Stimulated activated CD4-positive, alpha-beta T cell treated with anti-CD3 and anti-CD28 coated beads, TNF-alpha, amount 100 ng/mL, for 1 hour (primary cell): ENCODE results near the gene TMEM35B.
"Not testable (repeated sequence)": the region's sequence is repeated elsewhere in the genome, so short reads cannot be mapped to it uniquely, and the experiment has no call there.

Experiments used
- DNase-seq, 3 donors: peaks; one replicate each; pipeline ENCODE4 v3.0.0-alpha.2; 2020; ENCODE audit warnings: low read depth in 3 of 3, low spot score in 1 of 3

Gene TMEM35B

DNA sequence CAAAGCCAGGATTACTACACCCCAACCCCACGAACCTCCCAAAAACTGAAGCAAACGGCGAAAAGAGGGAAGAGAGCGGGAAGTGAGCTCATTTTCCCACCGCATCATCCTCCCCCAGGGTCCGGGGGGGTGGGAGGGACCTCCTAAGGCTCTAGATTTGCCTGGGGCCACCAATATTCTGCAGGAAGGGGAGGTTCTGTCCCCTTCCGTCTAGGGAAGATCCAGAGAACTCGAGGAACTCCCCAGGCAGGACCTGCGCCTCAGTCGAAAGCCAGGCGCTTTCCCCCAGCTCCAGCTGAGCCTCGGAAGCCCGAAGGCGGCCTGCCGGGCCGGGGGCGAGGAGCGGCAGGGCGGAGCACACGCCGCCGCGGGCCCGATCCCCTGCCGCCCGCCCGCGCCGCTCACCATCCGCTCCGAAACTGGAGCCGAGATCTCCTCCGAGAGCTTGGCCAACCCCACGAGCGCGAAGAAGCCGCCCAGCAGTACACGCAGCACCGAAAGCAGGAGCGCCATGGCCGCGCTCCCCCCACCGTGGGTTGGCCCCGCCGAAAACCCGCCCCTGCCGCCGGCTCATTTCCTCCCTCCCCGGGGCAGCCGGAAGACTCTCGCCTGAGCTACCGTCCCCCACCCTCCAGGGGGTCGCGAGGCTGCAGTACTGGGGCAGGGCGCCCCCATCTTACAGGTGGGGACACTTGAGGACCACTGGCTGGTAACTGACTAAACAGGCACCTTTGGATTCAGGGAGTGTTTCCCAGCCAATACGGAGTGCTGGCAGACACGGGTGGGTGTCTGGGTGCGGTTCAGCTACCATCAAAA lies at the start of gene TMEM35B:
TMEM35B (minus strand) TSS at position 555 of the 816 bp plus-strand sequence; CDS start at position 513, 42 bp downstream.
- peak; percentile 35 to 72 (median 55) for DNase-seq

DNA sequence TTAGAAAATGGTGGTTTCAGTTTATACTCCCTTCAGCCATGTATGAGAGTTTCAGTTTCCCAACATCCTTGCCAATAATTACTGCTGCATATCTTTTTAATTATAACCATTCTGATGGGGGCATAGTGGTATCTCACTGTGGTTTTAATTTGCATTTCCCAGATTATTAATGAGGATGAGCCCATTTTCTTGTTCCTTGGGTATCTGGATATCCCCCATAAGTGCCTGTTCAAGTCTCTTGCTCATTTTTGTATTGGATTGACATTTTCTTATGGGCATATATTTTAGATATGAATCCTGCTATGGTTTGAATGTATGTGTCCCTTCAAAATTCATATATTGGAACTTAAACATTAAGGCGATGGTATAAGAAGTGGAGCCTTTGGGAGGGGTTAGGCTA lies 48.2 kb upstream of the TMEM35B start:
- no peak for DNase-seq

DNA sequence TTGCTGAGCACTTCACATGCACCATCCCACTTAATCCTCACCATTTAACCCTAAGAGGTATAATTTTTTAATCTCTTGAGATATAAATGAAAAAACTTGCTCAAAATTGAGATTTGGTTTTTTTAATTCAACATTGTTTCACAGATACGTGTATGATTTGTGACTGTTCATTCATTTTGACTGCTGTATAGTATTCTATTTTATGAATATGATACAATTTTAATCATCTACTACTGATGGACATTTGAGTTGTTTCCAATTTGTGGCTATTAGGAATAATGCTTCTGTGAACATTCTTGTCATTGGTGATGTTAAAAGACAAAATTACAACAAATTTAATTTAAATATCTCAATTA lies 47.2 kb upstream of the TMEM35B start:
- DNase-seq: no peak

DNA sequence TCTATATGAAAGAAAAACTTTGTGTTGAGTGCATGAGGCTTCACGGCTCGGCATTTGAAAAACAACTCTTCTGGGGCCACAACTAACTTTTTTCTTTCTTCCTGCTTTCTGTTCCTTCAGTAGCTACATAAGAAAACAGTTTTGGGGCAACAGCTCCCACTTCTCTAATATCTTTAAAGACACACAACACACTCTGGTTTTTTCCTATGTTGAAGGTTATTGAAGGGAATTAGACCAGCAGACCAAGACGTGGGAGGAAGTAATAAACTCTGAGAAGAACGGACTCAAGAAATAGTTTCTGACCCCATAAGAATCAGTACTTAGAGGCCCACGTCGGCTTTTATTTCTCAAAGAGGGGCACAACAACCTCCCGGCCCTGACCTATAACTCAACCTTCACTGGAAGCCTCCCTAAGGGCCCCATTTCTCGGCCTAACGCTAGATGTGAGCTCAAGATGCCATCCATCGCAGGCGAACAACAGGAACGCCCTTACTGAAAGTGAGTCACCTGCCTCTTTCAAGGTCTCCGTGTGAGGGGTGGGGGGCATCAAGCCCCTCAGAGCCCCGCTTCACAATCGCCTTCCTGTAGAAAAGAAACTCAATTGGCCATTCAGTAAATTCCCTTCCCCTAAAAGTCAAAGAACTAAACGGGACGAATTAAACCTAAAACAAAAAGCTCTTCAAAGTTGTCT lies 45.8 kb upstream of the TMEM35B start:
- DNase-seq: peak in 2 of 3 donors; percentile 3 to 12

DNA sequence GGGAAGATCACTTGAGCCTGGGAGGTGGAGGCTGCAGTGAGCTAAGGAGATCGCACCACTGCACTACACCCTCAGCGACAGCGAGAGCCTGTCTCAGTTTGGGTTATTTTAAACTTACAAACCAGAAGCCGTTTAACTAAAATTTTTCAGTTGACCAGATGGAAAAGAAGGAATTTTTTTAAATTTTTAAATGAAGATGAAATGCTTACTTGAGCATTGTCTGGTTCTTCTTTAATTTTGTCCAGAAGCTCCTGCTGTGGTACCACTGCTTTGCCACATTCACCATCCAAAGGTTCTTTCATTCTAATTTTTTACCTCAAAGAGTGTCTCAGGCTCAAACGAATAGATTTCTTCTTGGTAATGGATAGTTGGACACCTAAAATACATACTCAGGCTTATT lies 45.2 kb upstream of the TMEM35B start:
- no peak for DNase-seq

DNA sequence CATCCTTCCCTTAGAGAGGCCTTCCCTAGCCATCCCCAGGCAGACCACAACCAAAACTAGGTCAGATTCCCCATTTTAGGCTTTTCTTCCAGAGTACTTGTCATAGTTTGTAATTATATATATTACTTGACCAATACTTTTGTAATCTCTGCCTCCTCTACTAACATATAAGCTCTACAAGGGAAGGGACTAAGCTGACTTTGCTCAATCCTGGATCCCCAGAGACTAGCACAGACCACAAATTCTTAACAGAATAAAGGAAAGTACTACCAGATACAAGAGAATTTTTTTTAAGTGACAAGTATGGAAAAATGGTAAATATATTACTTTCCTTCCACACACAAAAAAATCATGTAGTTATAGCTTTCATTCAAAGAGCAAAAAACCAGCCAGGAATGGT lies 44.6 kb upstream of the TMEM35B start:
- DNase-seq: no peak

DNA sequence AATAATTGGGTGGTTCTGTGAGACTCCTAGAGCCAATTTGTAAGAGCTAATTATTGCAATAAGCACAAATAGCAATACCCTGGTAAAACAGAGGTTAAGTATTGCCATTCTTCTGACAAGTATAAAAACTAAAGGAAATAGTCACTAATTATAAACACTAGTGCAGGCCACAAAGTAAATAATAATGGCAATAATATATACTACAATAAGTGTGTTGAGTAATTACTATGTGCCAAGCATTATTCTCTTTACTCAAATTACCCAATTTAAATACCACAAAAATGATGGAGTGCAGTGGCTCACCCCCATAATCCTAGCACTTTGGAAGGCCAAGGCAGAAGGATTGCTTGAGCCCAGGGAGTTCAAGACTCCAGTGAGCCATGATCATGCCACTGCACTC lies 31.3 kb upstream of the TMEM35B start:
- DNase-seq: no peak

DNA sequence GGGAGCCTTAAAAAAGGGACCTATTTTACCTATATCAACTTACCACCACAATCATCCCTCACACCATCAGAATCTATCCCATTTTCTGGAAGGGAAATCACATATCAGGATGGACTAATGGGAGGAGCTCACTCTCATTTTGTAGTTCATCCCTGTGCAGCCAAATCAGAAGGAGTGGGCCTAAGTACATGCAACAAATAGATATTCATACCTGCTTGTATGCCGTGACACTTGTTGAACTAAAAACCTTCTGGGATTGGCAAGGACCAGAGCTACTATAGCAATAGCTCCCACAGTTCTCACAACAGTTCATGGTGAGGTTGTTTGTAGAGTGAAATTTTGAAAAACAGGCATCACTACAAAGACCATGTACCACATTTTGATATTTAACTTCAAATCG lies 29.3 kb upstream of the TMEM35B start:
- no peak for DNase-seq

DNA sequence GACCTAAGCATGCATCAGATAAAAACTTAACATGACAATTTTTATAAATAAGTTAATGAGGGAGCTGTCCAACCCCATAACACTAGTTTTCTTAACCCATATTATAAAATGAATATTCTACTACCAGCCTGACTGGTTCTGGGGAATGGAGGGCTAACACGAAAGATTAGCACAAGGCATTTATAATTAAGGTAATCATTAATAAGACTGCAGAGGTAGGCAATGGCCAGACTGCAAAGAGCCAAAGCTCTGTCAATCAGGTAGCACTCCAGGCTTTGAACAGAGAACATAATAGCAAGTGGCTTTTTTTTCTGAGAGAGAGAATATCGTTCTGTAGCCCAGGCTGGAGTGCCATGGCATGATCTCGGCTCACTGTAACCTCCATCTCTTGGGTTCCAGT lies 20.6 kb upstream of the TMEM35B start:
- no peak for DNase-seq

DNA sequence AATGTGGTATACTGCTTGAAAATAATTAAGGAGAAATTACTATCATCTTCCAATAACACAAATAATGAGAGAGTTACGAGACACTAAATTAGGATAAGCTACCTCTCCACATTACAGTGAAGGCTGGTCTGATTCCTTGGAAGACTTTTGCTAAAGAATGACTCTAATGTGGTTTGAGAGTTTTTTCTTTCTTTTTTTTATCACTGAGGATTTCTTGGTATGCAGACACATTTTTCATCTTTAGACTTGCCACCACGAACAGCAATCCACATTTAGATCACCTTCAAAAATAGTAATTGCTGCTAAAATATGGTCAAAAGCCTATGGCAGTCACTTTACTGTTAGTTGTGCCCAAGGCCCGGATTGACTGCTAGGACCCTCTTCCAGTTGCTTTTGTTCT lies 16.6 kb upstream of the TMEM35B start:
- DNase-seq: no peak

DNA sequence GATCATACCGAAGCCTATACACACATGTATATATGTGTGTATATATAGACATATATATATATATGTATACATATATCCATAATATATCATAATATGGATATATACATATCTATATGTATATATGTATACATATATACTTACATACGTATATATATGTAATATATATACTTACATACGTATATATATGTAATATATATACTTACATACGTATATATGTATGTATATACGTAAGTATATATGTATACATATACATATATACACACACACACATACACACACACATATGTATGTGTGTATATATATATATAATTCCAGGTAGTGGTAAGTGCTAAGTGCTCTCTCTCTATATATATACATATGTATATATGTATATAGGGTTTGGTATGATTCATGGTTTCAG lies 9.7 kb upstream of the TMEM35B start:
- no peak for DNase-seq

DNA sequence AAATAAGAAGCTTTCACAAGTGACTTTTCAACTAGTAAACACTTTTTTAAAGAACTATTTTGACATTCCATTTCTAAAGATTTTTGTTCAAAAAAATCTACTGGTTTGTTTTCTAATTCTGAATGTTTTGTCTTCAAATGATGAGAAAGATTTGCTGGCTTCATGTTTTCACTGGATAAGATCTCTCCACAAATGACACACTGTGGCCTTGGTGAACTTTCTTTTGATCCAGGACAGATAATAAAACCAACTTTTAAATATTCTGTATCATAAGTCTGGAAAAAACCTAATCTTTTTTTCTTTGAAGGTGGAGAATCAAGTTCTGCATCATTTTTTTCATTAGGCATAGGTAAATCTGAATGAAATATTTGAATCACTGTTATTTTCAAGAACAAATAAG lies 3.4 kb upstream of the TMEM35B start:
- DNase-seq: no peak

DNA sequence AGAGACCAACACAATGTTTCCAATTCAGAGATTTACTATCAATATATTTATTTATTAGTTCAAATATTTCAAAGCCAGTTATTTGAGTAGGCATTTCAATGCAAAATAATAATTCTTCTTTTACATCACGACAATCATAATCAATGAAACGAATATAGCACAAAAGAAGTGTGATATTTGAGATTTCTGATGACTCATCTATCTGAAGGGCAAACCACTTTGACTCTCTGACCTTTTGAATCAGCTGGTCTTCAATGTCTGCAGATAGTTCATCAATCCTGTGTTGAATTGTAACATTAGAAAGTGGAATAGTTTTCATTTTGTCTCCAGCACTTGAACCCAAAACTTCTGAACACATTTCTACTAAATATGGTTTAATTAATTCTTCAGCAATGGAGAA lies 3.0 kb upstream of the TMEM35B start:
- DNase-seq: no peak

DNA sequence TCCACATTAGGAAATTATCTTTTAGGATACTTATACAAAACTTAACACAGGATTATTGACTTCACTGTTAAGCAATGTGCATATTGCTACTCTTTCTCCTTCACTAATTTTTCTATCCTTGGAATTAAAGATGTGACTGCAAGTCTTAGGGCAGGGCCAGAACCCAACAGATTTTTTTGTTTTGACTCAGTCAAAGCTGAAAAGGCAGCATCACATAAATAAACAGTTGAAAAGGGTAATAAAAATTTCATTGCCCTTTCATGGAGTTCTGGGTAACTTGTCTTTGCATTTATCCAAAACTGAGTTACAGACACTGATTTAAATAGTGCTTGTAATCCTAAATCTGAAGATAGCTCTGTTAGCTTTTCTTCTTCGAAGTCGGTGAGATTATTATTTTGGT lies 1.9 kb upstream of the TMEM35B start:
- DNase-seq: no peak

DNA sequence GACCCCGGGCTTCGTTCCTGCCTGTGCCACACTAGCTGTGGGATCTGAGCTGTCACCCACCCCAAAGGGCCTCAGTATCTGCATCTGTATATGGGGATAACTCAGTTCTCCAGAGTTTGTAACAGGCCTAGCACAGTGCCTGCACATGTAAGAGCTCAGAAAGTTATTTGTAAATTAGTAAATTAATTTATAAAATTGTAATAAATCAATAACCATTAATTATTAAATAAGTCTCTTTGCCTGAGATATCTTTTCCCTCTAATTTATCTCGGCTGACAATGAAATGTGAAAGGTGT lies 410 bp upstream of the TMEM35B start:
- not testable (repeated sequence) for DNase-seq

DNA sequence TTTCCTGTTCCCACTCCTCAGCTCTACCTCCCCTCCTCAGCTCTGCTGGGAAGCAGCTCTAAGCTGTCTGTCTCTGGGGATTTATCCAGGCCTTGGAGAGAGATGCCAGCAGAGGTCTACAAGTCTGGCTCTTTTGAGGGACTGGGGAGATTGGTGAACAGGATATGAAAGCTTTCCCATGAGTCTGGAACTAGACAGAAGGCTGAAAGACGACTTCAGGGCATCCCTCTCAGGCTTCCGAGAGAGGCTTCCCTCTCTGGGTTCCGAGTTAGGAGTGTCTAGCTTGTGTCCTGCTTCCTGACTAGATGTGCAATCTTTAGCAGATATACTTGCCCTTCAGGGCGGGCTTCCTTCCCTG lies 733 bp downstream of the TMEM35B start:
- no peak for DNase-seq

DNA sequence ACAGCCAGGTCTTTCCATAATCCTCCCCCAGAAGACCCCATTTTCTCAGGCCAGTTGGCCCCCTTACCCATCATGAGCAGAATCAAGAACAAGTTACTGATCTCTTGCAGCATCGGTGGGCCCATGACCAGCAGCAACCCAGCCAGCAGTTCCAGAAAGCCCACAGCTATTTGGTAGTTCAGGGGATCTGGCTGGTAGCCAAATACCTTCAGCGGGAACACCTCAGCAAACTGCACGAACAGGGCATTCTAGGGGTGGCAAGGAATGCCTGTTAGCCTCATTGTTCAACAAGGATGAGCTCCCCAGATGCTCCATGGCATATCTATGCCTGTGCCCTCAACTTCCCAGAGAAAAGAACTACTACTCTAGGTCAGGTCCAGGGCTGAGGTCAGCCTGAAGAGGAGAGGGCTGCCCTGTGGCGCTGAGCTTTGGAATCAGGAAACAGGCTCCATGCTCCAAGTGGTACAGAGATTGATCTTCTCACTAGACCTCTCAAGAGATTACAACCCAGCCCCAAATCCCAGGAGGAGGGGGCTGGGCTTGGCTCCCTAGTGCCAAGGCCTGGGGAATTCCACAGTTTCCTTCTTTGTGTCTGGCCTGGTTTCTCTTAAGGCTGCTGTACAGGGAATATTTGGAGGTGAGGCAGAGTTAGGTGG lies 1.3 kb downstream of the TMEM35B start:
- no peak for DNase-seq

DNA sequence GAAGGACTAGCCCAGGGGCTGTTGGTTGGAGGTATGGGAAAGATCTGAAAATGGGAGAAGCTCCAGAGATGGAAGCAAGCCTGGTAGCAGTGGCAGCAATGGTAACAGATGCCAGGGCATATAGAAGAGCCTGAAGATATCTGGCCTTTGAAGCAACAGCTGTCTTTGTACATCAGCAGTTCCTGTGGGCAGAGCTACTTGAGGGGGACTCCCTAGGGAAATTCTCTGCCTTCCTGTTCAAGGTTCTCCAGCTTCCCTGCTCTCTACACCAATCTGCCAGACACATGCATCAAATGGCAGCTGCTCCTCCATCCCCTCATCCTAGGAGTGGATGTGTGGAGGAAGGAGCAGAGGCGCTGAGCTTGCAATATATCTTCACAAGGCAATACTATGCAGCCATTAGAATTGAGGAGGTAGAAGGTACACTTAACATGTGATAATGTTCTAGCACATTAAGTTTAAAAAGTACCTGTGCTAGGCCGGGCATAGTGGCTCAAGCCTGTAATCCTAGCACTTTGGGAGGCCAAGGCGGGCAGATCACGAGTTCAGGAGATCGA lies 2.2 kb downstream of the TMEM35B start:
- DNase-seq: no peak

DNA sequence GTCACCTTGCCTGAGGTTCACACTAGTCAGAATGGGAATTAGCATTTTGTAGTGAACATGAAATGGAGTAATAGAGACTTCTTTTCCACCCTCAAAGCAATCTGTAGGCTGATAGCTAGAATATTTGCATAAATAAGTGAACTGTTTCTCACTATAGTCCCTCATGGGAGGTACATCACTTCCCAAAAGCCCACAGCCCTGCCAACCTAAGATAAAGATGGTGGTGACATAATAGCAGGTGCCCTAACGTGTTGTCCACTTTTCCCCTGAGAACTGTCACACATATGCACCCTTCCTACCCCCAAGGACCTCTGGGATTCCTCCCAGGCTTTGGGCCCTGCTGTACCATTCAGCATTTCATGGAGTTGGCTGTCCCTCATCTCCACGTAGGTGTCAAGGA lies 4.4 kb downstream of the TMEM35B start:
- no peak for DNase-seq

DNA sequence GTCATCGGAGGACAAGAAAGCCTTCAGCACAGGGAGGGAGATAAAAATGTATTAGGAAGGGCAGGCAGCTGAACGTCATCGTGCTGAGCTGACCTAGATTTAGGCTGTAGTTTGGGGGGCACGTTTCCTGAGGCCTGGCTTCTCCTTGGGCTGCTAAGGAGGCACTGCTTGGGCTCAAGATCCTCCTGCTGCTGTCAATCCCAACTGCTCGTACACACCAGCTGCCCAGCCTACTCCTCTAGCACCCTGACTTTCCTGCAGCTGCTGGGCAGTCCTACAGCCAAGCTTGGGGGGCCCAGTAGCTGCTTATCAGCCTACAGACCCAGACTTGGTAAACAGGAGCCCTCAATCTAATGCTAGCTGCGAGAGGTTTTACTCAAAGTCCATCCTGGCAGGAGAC lies 6.2 kb downstream of the TMEM35B start:
- no peak for DNase-seq

DNA sequence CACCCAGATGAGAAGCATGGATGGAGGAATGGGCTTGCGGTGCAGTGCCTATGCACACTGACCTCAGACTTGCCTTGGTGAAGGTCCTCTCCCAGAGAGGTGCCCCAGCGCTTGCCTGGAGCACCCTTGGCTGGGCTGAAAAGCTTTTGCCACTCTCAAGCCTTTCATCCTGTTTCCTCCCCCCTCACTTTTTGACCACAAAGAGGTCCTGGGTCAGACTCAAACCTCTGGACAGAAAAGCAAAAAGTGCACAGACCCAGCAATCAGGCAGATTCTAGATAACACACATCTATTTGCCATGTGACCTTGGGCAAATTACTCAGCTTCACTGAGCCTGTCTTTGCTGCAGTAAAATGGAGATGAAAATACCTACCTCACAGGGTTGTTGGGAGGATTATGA lies 7.3 kb downstream of the TMEM35B start:
- DNase-seq: no peak

DNA sequence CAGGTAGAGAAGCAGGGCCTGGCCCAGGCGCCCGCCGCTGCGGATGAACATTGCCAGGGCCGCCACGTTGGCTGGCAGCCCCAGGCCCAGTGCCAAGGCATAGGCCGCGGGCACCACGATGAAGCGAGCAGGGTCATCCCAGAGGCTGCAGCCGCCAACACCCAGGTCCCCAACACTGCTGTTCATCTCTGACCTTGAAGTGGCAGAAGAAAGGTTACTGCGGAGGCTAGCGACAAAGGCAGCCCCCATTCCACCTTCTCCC lies 8.0 kb downstream of the TMEM35B start:
- DNase-seq: no peak
